Body of pancreas (tissue), 4 donors: ENCODE data around the gene PPP6R2. TPM values are rescaled to one million over a fixed set of nuclear protein-coding genes. Genes with fewer than 3 reads are reported as not detected.
A peak's percentile ranks its signal among the peaks of the same experiment; 100 is the strongest.
"Not testable (repeated sequence)": the region's sequence is repeated elsewhere in the genome, so short reads cannot be mapped to it uniquely, and the experiment has no call there.

Experiments
- ATAC-seq: fragments of 150-250 bp; one replicate; pipeline ENCODE4 v1.9.1; 2016
- DNase-seq, 4 donors: peaks; one replicate each; pipeline ENCODE4 v3.0.0-alpha.2; 2019
- H3K27ac ChIP-seq, 4 donors: fragments of 200-600 bp; sonication (generic); 1 replicate in 3 of 4; 2 replicates in 1 of 4; pipeline versions ENCODE4 v1.5.1 to v1.6.1; 2016 to 2019; ENCODE audit warnings: mild to moderate bottlenecking in 1 of 4, mixed read lengths in 1 of 4, moderate library complexity in 1 of 4
- H3K27me3 ChIP-seq, 2 donors: fragments of 200-600 bp; sonication (generic); one replicate each; pipeline ENCODE4 v1.6.0; 2016; ENCODE audit warnings: mild to moderate bottlenecking in 1 of 2
- H3K36me3 ChIP-seq, 2 donors: fragments of 200-600 bp; sonication (generic); replicated peaks in 1 of 2; 2 replicates each; pipeline ENCODE4 v1.5.1; 2016; ENCODE audit warnings: low read depth in 2 of 2; ENCODE audit not compliant: insufficient read depth in 1 of 2
- H3K4me1 ChIP-seq: fragments of 200-600 bp; sonication (generic); one replicate; pipeline ENCODE4 v1.6.0; 2016
- H3K4me3 ChIP-seq, 2 donors: fragments of 200-600 bp; sonication (generic); 1 replicate in 1 of 2; 2 replicates in 1 of 2; pipeline ENCODE4 v1.5.1; 2016 to 2019
- H3K9me3 ChIP-seq, 3 donors: fragments of 200-600 bp; sonication (generic); 1 replicate in 2 of 3; 2 replicates in 1 of 3; pipeline ENCODE4 v1.5.1; 2016
- CTCF ChIP-seq, 7 experiments: fragments of 450-650 bp in 4 of 7; fragments of 200-600 bp in 3 of 7; sonication (generic) in 3 of 7; IDR thresholded peaks; one replicate each; pipeline ENCODE4 v1.5.1; 2016 to 2019; ENCODE audit warnings: antibody characterized with exemption in 7 of 7
- POLR2A ChIP-seq, 3 donors: fragments of 450-650 bp; IDR thresholded peaks; one replicate each; pipeline ENCODE4 v1.6.1; 2016; ENCODE audit warnings: antibody characterized with exemption in 3 of 3, mild to moderate bottlenecking in 2 of 3
- WGBS, 2 donors: methylation state at CpG; one replicate each; pipeline ENCODE4 v1.1.5; 2017; 5-methylcytosine and 5-hydroxymethylcytosine counted together
- intact Hi-C: fragments of 100-400 bp; cut with DNase I; formaldehyde crosslinking; loops from one replicate; pipeline ENCODE4 v1.15.1; 2023
- total RNA-seq, 2 donors: library from RNA; depleted of rRNA; stranded (reverse); fragments of >200 nt; gene quantifications; one replicate each; pipeline ENCODE4 v1.1.0, GENCODE V29; 2016

The PPP6R2 gene
- total RNA-seq, 2 donors from 2014 or later: 48.8 to 53.4 TPM

- Histone ChIP-seq H3K4me3 (peak overlapping the region in 1 of 2 donors; percentile 69), H3K9me3 (no peaks in the 10 kb centered on the region), H3K4me1 (peaks cover 21% of the 10 kb centered on the region), H3K27ac (peak overlapping the region in 3 of 4 donors; percentile 3 to 94 (median 92)), H3K27me3 (no peaks in the 10 kb centered on the region), H3K36me3 (no peaks in the 10 kb centered on the region)
- 18 to 43% methylated on average over 15 to 41 of the region's 56 CpGs for WGBS, 2 donors
- intact Hi-C loops: no loop called here
- ATAC-seq (no peak), DNase-seq (no peak)
- TF ChIP-seq POLR2A (IDR thresholded peaks at IDR 0.05) (no peak), CTCF (IDR thresholded peaks at IDR 0.05) (no peak)
These were observed 16.7 kb upstream of the PPP6R2 start for GRCh38 chr22:50326225-50326955.

- H3K27me3 ChIP-seq: no peaks in the 10 kb centered on the region
- ATAC-seq (peak; percentile 95), DNase-seq (peak; percentile 85 to 89 (median 86))
- no peaks in the 10 kb centered on the region for H3K36me3 ChIP-seq
- H3K27ac ChIP-seq: peak within 1 kb of the TSS; percentile 87 to 94 (median 93)
- WGBS, 2 donors: 2% methylated on average over 69 of the region's 105 CpGs; no CpG with 5 or more reads in 1 of the 2 donors
- peak; percentile 69 to 81 (median 80) for TF ChIP-seq POLR2A (IDR thresholded peaks at IDR 0.05)
- peak in 6 of 7 experiments; percentile 31 to 99 (median 80) for TF ChIP-seq CTCF (IDR thresholded peaks at IDR 0.05)
- peaks cover 26% of the 10 kb centered on the region for H3K4me1 ChIP-seq
- intact Hi-C loops: no loop called here
- no peaks in the 10 kb centered on the region for H3K9me3 ChIP-seq
- H3K4me3 ChIP-seq: peak within 1 kb of the TSS; percentile 69 to 73
These were observed 16.0 kb upstream of the PPP6R2 start, which contains the start of gene DENND6B for GRCh38 chr22:50326956-50327710. DENND6B (minus strand) TSS chr22:50327012; CDS start chr22:50326988, 24 bp downstream.

GRCh38 chr22:50327711-50328019 is 15.5 kb upstream of the PPP6R2 start:
- H3K36me3 ChIP-seq: no peaks in the 10 kb centered on the region
- intact Hi-C loops: no loop called here
- H3K9me3 ChIP-seq: no peaks in the 10 kb centered on the region
- WGBS, 2 donors: 58 to 81% methylated on average over 16 to 22 of the region's 22 CpGs
- no peak for ATAC-seq
- peak overlapping the region; percentile 36 to 73 for H3K4me3 ChIP-seq
- H3K27me3 ChIP-seq: no peaks in the 10 kb centered on the region
- no peak for DNase-seq
- no peak for TF ChIP-seq POLR2A (IDR thresholded peaks at IDR 0.05)
- TF ChIP-seq CTCF (IDR thresholded peaks at IDR 0.05): no peak
- H3K4me1 ChIP-seq: peaks cover 26% of the 10 kb centered on the region
- H3K27ac ChIP-seq: peak overlapping the region; percentile 87 to 94 (median 93)

- H3K36me3 ChIP-seq: no peaks in the 10 kb centered on the region
- no peak overlapping the region for H3K27ac ChIP-seq
- intact Hi-C loops: no loop called here
- no peaks in the 10 kb centered on the region for H3K9me3 ChIP-seq
- WGBS, 2 donors: 94 to 95% methylated on average over 6 of the region's 6 CpGs
- TF ChIP-seq CTCF (IDR thresholded peaks at IDR 0.05): no peak
- no peak overlapping the region for H3K4me3 ChIP-seq
- ATAC-seq (no peak), DNase-seq (no peak)
- peaks cover 26% of the 10 kb centered on the region for H3K4me1 ChIP-seq
- H3K27me3 ChIP-seq: no peaks in the 10 kb centered on the region
These were observed 13.9 kb upstream of the PPP6R2 start for GRCh38 chr22:50329236-50329635.

GRCh38 chr22:50334433-50334832 is 8.7 kb upstream of the PPP6R2 start:
- intact Hi-C loops: loop anchor here (5.0 kb wide), 1 partner anchor 67 kb away; no protein-coding TSS in a partner anchor
- not testable (repeated sequence) for H3K27ac ChIP-seq, H3K9me3 ChIP-seq, H3K4me3 ChIP-seq, H3K36me3 ChIP-seq, DNase-seq, H3K27me3 ChIP-seq, ATAC-seq
- peaks cover 11% of the 10 kb centered on the region for H3K4me1 ChIP-seq
- 34 to 36% methylated on average over 5 of the region's 5 CpGs for WGBS, 2 donors
